Activated B cell treated with CpG ODN at 0.5 μM for 24 hours (primary cell): ENCODE data around the gene ABRACL. TPM values are rescaled to one million over a fixed set of nuclear protein-coding genes. Genes with fewer than 3 reads are reported as not detected.

ENCODE experiments used
- ATAC-seq: fragments of 200-7000 bp; cut with Tn5 transposase; one replicate; pipeline ENCODE4 v1.10.0; 2021; ENCODE audit warnings: low read depth, mild to moderate bottlenecking, moderate library complexity
- CTCF ChIA-PET: fragments of 350-600 bp; sonication (Branson Sonifier 250); formaldehyde crosslinking; loops from one replicate; lab custom pipeline; 2021; ENCODE audit warnings: antibody characterized with exemption; lab: Charles Lee
- POLR2A ChIA-PET: fragments of 350-600 bp; sonication (Branson Sonifier 250); formaldehyde crosslinking; loops from one replicate; lab custom pipeline; 2021; ENCODE audit warnings: antibody characterized with exemption; lab: Charles Lee
- DNase-seq: peaks from one replicate; pipeline ENCODE4 v3.0.0; 2022
- H3K27ac Mint-ChIP-seq: one replicate; pipeline ENCODE4 v1.8.0; 2020; ENCODE audit warnings: mixed read lengths
- H3K27me3 Mint-ChIP-seq: one replicate; pipeline ENCODE4 v1.8.0; 2021; ENCODE audit warnings: mixed read lengths
- H3K36me3 Mint-ChIP-seq: one replicate; pipeline ENCODE4 v1.8.0; 2021; ENCODE audit warnings: low read depth, mixed read lengths
- H3K4me1 Mint-ChIP-seq: one replicate; pipeline ENCODE4 v1.8.0; 2021; ENCODE audit warnings: mixed read lengths
- H3K4me3 Mint-ChIP-seq: one replicate; pipeline ENCODE4 v1.8.0; 2020; ENCODE audit warnings: mild to moderate bottlenecking, mixed read lengths
- H3K9me3 Mint-ChIP-seq: one replicate; pipeline ENCODE4 v1.8.0; 2020; ENCODE audit warnings: mixed read lengths
- intact Hi-C: fragments of 100-400 bp; cut with micrococcal nuclease; formaldehyde crosslinking; loops from one replicate; pipeline ENCODE4 v1.15.1; 2024
- total RNA-seq: library from RNA; stranded (reverse); gene quantifications from 2 replicates; pipeline ENCODE4 v1.2.3, GENCODE V29; 2022
- TF ChIP-seq, protein P1 (sequence below): fragments of 200-600 bp; IDR thresholded peaks from one replicate; pipeline ENCODE4 v1.8.0; 2022; ENCODE audit warnings: antibody characterized with exemption, mild to moderate bottlenecking

The ABRACL gene
- total RNA-seq, 1 donor from 2014 or later = 63.8 TPM

DNA sequence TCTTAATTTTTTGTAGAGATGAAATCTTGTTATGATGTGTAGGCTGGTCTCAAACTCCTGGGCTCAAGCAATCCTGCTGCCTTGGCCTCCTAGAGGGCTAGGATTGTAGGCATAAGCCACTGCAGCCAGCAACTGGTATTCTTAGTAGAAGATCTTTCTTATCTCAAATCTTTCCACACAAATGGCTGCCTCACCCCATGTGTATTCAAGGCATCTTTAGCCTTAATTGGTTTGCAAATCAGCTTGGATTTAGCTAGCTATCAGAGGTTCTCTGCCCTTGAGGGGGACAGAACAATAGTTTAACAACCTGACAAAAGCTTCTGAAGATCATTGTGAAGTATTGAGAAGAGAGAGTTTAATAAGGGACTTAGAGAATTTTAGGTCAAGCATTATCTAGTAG lies 17.9 kb upstream of the ABRACL start:
- ATAC-seq (no peak), DNase-seq (no peak)
- intact Hi-C loops = no loop called here
- ChIA-PET POLR2A (no interaction called here), CTCF (no interaction called here)
- Mint-ChIP-seq H3K9me3 (peaks cover 5% of the 10 kb centered on the region), H3K4me1 (peaks cover 15% of the 10 kb centered on the region), H3K27ac (no peak overlapping the region), H3K4me3 (no peak overlapping the region), H3K36me3 (no peaks in the 10 kb centered on the region), H3K27me3 (no peaks in the 10 kb centered on the region)
- TF ChIP-seq, protein P1, sequence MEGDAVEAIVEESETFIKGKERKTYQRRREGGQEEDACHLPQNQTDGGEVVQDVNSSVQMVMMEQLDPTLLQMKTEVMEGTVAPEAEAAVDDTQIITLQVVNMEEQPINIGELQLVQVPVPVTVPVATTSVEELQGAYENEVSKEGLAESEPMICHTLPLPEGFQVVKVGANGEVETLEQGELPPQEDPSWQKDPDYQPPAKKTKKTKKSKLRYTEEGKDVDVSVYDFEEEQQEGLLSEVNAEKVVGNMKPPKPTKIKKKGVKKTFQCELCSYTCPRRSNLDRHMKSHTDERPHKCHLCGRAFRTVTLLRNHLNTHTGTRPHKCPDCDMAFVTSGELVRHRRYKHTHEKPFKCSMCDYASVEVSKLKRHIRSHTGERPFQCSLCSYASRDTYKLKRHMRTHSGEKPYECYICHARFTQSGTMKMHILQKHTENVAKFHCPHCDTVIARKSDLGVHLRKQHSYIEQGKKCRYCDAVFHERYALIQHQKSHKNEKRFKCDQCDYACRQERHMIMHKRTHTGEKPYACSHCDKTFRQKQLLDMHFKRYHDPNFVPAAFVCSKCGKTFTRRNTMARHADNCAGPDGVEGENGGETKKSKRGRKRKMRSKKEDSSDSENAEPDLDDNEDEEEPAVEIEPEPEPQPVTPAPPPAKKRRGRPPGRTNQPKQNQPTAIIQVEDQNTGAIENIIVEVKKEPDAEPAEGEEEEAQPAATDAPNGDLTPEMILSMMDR = no peak

DNA sequence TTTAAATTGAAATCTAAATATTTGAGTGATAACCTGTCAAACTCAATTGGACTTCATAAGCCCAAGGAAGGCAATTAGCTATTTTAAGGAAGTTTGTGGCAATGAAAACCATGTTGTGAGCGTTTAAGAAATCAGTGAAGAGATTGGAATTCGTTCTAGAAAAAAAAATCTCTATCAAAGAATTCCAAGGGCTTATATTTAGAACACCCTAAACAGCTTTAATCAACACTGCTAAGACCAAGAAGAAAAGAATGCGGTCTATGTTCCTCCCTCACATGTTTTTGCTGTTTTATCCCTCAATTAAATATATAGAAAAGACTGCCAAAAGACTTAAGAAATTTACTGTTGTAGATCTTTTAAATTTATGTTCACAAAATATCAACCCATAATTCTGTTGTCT lies 16.6 kb upstream of the ABRACL start:
- TF ChIP-seq, protein P1 = no peak
- ATAC-seq = no peak
- Mint-ChIP-seq H3K4me1 (peaks cover 23% of the 10 kb centered on the region), H3K9me3 (peaks cover 5% of the 10 kb centered on the region), H3K27ac (no peak overlapping the region), H3K4me3 (no peak overlapping the region), H3K36me3 (no peaks in the 10 kb centered on the region), H3K27me3 (no peaks in the 10 kb centered on the region)
- CTCF ChIA-PET = no interaction called here
- POLR2A ChIA-PET = no interaction called here
- DNase-seq = no peak
- intact Hi-C loops = no loop called here

DNA sequence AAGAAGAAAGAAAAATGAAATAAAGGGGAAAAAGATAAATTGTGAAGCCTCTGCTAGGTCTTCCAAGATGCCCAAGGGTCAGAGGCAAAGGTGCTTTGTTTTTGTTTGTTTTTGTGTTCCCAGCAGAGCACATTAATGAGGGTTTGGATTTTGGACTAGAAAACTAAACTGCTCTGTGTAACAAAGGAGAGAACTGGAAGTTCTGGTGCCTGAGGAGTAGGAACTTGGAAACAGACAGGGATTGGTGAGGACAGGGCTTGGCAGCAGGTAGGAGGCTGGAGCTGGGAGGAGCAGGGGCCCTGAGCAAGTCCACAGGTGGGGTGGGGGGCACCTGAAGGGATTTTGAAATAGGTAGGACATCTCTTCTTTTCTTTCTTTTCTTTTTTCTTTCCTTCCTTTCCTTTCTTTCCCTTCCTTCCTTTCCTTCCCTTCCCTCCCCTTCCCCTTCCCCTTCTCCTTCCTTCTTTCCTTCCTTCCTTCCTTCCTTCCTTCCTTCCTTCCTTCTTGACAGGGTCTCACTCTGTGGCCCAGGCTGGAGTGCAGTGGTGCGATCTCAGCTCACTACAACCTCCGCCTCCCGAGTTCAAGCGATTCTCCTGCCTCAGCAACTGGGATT lies 15.3 kb upstream of the ABRACL start:
- ATAC-seq = no peak
- TF ChIP-seq, protein P1 = no peak
- ChIA-PET POLR2A (no interaction called here), CTCF (no interaction called here)
- intact Hi-C loops = no loop called here
- no peaks in the 10 kb centered on the region for H3K9me3 Mint-ChIP-seq
- H3K27me3 Mint-ChIP-seq = no peaks in the 10 kb centered on the region
- peaks cover 20% of the 10 kb centered on the region for H3K4me1 Mint-ChIP-seq
- H3K4me3 Mint-ChIP-seq = no peak overlapping the region
- DNase-seq = no peak
- H3K27ac Mint-ChIP-seq = no peak overlapping the region
- H3K36me3 Mint-ChIP-seq = no peaks in the 10 kb centered on the region

DNA sequence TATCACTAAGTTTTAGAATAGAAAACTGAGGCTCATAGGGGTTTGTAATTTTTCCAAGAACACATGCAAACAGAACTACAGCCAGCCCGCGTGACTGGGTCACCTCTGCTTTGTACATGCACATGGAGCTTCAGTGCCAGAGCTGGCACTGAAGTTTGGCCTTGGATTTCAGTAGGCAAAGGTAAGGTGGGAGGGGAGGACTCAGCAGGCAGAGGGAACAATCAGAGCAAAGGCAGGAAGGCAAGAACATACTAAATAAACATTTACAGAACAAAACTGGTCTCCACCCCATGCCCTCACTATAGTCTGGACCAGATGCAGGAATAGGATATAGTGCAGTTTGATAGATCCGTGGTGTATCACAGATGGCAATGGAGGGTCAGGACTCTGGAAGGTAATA lies 13.6 kb upstream of the ABRACL start:
- Mint-ChIP-seq H3K27ac (no peak overlapping the region), H3K27me3 (no peaks in the 10 kb centered on the region), H3K4me3 (no peak overlapping the region), H3K36me3 (no peaks in the 10 kb centered on the region), H3K4me1 (peaks cover 20% of the 10 kb centered on the region), H3K9me3 (no peaks in the 10 kb centered on the region)
- intact Hi-C loops = no loop called here
- TF ChIP-seq, protein P1 = no peak
- ChIA-PET CTCF (no interaction called here), POLR2A (interaction anchor here (3.6 kb wide), 1 partner anchor 14 kb away, joined by 43 read pairs; the partner anchor contains the start of gene ABRACL)
- ATAC-seq (no peak), DNase-seq (no peak)

DNA sequence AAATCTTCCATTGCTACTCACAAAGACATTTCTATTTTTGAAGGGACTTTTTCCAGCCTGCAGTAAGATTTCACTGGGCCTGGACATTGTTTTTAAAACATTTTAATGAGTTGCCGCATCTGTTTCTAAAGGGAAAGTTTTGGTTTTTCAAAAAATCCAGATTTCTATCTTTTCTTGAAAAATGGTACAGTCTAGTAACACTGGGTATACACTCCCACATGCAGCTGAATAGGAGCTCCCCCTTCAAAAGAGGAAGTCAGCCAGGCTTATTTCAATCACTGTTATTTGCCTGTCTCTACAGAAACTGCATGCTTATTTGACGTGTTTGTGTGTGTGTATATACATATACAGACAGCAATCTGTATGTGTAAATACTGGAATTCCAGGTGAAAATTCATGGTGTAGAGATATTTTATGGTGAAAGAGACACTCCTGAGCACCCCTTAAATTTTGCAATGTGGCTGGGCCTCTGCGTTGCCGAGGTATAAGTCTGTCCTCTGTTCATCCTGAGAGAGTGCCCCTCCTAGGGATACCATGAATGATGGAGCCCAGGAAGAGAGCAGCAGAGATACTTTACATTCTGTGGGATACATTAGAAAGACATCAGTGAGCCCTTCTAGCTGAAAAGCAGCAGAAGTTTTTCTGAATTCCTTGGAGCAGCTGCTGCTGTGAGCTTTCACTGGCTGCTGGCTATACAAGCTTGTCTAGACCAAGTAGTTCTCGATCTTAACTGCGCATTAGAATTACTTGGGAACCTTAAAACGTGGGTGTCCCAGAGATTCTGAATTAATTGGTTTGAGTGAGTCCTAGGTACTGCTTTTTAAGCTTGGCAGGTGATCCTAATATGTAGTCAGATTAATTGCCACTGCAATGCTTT lies 12.0 kb upstream of the ABRACL start:
- CTCF ChIA-PET = interaction anchor here (0.7 to 1.7 kb wide), 2 partner anchors 28 to 348 kb away, joined by 3 to 5 read pairs; no protein-coding TSS in a partner anchor
- TF ChIP-seq, protein P1 = no peak
- H3K4me1 Mint-ChIP-seq = peaks cover 20% of the 10 kb centered on the region
- no peaks in the 10 kb centered on the region for H3K36me3 Mint-ChIP-seq
- H3K9me3 Mint-ChIP-seq = no peaks in the 10 kb centered on the region
- H3K4me3 Mint-ChIP-seq = no peak overlapping the region
- ATAC-seq (peak; percentile 96), DNase-seq (no peak)
- intact Hi-C loops = loop anchor here (1.0 kb wide), 2 partner anchors 12 to 28 kb away; partner anchors contain the start of genes ABRACL and REPS1
- H3K27ac Mint-ChIP-seq = peak overlapping the region; percentile 46
- POLR2A ChIA-PET = interaction anchor here (0.6 to 3.6 kb wide), 2 partner anchors 13 to 145 kb away, joined by 3 to 43 read pairs; partner anchors contain the start of gene ABRACL
- H3K27me3 Mint-ChIP-seq = no peaks in the 10 kb centered on the region
